ENCODE results near the gene LEPR. TPM values are rescaled to one million over a fixed set of nuclear protein-coding genes. Genes with fewer than 3 reads are reported as not detected.
"Not testable (repeated sequence)": the region's sequence is repeated elsewhere in the genome, so short reads cannot be mapped to it uniquely, and the experiment has no call there.

LEPR gene
- total and polyA plus RNA-seq, 2 donors from 2014 or later, result 3.1 to 13.8 TPM

DNA sequence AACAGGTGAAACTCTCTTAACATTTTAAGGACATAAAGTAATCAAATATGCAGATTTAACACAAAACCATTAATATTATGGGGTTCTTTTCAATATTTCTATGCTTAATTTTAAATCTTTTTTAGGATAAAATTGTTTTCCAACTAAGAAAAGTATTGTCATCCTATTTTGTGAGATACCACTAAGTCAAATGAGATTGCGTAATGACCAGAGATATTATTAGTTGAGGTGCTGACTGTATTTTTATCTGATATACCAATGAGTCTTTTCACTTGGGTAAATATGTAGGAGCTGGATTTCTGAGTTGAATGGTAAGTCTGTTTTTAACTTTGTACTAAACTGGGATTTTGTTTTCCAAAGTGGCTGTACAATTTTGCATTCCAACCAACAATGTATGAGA, 25.4 kb downstream of the LEPR start:
- TF ChIP-seq CTCF (IDR thresholded peaks at IDR 0.05; ENCODE audit: borderline replicate concordance, extremely low read depth, insufficient read depth), result no peak
- intact Hi-C loops (cut with DNase I), result no loop called here
- no peak overlapping the region for H3K9ac ChIP-seq (ENCODE audit: low read length in 3 of 3)
- no peak overlapping the region for H3K4me3 ChIP-seq (ENCODE audit: low read length in 3 of 3)
- H3K36me3 ChIP-seq (ENCODE audit: control insufficient read depth in 2 of 3, insufficient read depth in 3 of 3, low read length in 3 of 3), result no peaks in the 10 kb centered on the region
- DNase-seq, result no peak
- no peaks in the 10 kb centered on the region for H3K9me3 ChIP-seq (ENCODE audit: control insufficient read depth in 2 of 3, insufficient read depth in 1 of 3, low read length in 3 of 3)
- no peak for FAIRE-seq
- peaks cover 0 to 2% (median 0%) of the 10 kb centered on the region in 3 donors for H3K4me1 ChIP-seq (ENCODE audit: control insufficient read depth in 2 of 3, insufficient read depth in 2 of 3, low read depth in 1 of 3, low read length in 3 of 3)
- no peak overlapping the region for H3K27ac ChIP-seq (ENCODE audit: low read depth in 2 of 2, low read length in 2 of 2)
- no peaks in the 10 kb centered on the region for H3K27me3 ChIP-seq (ENCODE audit: control insufficient read depth, insufficient read depth, low read length)

DNA sequence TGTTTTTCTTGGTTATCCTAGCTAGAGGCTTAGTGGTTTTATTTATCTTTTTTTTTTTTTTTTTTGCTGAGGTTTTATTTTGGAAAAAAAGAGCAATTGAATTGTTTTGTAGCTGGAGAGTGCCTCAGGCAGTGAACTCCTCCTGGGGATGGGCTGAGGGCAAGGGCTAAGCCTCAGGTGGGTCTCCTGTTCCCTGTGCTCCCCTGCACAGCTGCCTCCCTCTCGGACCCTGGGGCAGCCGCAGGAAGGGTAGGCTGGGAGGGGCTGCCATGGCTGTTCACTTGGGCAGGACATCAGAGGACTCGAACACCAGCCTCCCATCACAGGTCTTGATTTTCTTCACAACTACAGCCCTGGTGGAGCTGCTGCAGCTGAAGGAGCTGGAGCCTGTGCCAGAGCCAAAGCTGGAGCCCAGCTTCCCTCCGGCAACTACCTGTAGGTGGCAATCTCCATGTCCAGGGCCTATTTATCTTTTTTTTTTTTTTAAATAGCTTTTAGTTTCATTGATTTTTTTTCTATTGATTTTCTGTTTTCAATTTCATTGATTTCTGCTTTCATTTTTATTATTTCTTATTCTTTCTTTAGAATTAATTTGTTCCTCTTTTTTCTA, 28.9 kb downstream of the LEPR start:
- Histone ChIP-seq H3K27ac (ENCODE audit: low read depth in 2 of 2, low read length in 2 of 2) (no peak overlapping the region), H3K9ac (ENCODE audit: low read length in 3 of 3) (no peak overlapping the region), H3K9me3 (ENCODE audit: control insufficient read depth in 2 of 3, insufficient read depth in 1 of 3, low read length in 3 of 3) (no peaks in the 10 kb centered on the region), H3K4me1 (ENCODE audit: control insufficient read depth in 2 of 3, insufficient read depth in 2 of 3, low read depth in 1 of 3, low read length in 3 of 3) (no peaks in the 10 kb centered on the region), H3K4me3 (ENCODE audit: low read length in 3 of 3) (no peak overlapping the region), H3K27me3 (ENCODE audit: control insufficient read depth, insufficient read depth, low read length) (no peaks in the 10 kb centered on the region), H3K36me3 (ENCODE audit: control insufficient read depth in 2 of 3, insufficient read depth in 3 of 3, low read length in 3 of 3) (no peaks in the 10 kb centered on the region)
- DNase-seq (no peak), FAIRE-seq (peak; percentile 21)
- intact Hi-C loops (cut with DNase I), result no loop called here
- no peak for TF ChIP-seq CTCF (IDR thresholded peaks at IDR 0.05; ENCODE audit: borderline replicate concordance, extremely low read depth, insufficient read depth)

DNA sequence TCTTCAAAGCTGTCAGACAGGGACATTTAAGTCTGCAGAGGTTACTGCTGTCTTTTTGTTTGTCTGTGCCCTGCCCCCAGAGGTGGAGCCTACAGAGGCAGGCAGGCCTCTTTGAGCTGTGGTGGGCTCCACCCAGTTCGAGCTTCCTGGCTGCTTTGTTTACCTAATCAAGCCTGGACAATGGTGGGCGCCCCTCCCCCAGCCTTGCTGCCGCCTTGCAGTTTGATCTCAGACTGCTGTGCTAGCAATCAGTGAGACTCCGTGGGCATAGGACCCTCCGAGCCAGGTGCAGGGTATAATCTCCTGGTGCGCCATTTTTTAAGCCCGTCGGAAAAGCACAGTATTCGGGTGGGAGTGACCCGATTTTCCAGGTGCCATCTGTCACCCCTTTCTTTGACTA, 35.2 kb downstream of the LEPR start:
- H3K36me3 ChIP-seq (ENCODE audit: control insufficient read depth in 2 of 3, insufficient read depth in 3 of 3, low read length in 3 of 3); H3K27me3 ChIP-seq (ENCODE audit: control insufficient read depth, insufficient read depth, low read length); intact Hi-C loops (cut with DNase I); H3K4me3 ChIP-seq (ENCODE audit: low read length in 3 of 3); H3K27ac ChIP-seq (ENCODE audit: low read depth in 2 of 2, low read length in 2 of 2); H3K9ac ChIP-seq (ENCODE audit: low read length in 3 of 3); DNase-seq; FAIRE-seq; H3K9me3 ChIP-seq (ENCODE audit: control insufficient read depth in 2 of 3, insufficient read depth in 1 of 3, low read length in 3 of 3); H3K4me1 ChIP-seq (ENCODE audit: control insufficient read depth in 2 of 3, insufficient read depth in 2 of 3, low read depth in 1 of 3, low read length in 3 of 3): not testable (repeated sequence)

DNA sequence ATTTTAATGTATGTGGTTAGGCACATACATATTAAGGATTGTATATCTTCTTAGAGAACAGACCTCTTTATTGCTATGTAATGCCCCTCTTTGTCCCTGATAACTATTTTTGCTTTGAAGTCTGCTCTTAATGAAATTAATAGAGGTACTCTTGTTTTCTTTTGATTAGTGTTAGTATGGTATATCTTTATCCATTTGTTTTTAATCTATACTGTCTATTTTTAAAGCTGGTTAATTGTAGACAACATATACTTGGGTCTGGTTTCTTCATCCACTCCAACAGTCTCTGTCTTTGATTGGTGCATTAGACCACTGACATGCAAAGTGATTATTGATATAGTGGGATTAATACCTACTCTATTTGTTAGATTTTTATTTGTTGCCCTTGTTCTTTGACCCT, 36.0 kb downstream of the LEPR start:
- Histone ChIP-seq H3K9ac (ENCODE audit: low read length in 3 of 3) (no peak overlapping the region), H3K9me3 (ENCODE audit: control insufficient read depth in 2 of 3, insufficient read depth in 1 of 3, low read length in 3 of 3) (no peaks in the 10 kb centered on the region), H3K4me1 (ENCODE audit: control insufficient read depth in 2 of 3, insufficient read depth in 2 of 3, low read depth in 1 of 3, low read length in 3 of 3) (no peaks in the 10 kb centered on the region), H3K4me3 (ENCODE audit: low read length in 3 of 3) (no peak overlapping the region), H3K27ac (ENCODE audit: low read depth in 2 of 2, low read length in 2 of 2) (no peak overlapping the region), H3K27me3 (ENCODE audit: control insufficient read depth, insufficient read depth, low read length) (no peaks in the 10 kb centered on the region), H3K36me3 (ENCODE audit: control insufficient read depth in 2 of 3, insufficient read depth in 3 of 3, low read length in 3 of 3) (no peaks in the 10 kb centered on the region)
- TF ChIP-seq CTCF (IDR thresholded peaks at IDR 0.05; ENCODE audit: borderline replicate concordance, extremely low read depth, insufficient read depth), result no peak
- FAIRE-seq (no peak), DNase-seq (no peak)
- intact Hi-C loops (cut with DNase I), result no loop called here
